ENCODE measurements around the gene RELN.

DNA sequence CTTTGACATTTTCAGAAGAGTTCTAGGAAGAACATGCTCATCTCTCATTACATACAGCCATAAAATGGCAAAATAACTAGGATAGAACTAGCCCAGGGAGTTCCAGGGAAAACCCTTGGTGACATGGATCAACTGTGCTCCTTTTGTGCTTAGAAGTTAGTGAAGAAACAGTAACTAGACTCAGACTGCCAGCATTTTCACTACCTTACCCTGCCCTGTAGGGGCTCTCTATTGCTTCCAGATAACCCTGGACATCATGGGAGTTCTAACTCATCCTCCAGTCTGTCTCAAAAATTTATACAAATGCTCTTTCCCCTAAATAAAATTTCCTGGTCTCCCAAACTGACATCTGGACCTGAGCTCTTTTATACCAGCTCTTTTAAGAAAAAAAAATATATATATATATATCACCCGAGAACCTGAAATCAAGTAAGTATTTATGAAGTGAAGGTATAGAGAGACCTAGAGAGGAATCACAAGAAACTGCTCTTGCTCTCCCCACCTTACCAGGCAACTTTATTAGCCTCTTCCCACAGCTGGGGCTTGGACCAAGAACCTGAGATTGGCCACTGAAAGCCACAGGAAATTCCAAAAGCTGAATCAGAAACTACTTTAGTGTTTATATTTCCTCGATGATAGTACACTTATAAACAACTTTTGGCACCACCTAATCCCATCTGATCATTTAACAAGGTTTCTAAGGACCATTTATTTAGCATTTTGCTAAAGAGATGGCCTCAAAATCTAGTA lies 101.4 kb downstream of the RELN start:
- TF ChIP-seq POLR2A (IDR thresholded peaks at IDR 0.05; ENCODE audit: low read depth) (no peak), EP300 (IDR thresholded peaks at IDR 0.05) (no peak), POLR2AphosphoS5 (IDR thresholded peaks at IDR 0.05) (no peak)
- TF ChIP-seq, protein P1, sequence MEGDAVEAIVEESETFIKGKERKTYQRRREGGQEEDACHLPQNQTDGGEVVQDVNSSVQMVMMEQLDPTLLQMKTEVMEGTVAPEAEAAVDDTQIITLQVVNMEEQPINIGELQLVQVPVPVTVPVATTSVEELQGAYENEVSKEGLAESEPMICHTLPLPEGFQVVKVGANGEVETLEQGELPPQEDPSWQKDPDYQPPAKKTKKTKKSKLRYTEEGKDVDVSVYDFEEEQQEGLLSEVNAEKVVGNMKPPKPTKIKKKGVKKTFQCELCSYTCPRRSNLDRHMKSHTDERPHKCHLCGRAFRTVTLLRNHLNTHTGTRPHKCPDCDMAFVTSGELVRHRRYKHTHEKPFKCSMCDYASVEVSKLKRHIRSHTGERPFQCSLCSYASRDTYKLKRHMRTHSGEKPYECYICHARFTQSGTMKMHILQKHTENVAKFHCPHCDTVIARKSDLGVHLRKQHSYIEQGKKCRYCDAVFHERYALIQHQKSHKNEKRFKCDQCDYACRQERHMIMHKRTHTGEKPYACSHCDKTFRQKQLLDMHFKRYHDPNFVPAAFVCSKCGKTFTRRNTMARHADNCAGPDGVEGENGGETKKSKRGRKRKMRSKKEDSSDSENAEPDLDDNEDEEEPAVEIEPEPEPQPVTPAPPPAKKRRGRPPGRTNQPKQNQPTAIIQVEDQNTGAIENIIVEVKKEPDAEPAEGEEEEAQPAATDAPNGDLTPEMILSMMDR (IDR thresholded peaks at IDR 0.05) = no peak
